ENCODE data around the gene SLCO4A1. TPM values are rescaled to one million over a fixed set of nuclear protein-coding genes. Genes with fewer than 3 reads are reported as not detected.

Gene SLCO4A1
- total and polyA plus RNA-seq, 2 experiments from 2014 or later = 25.8 to 99.0 TPM

GRCh38 chr20:62715201-62715600 is 72.9 kb downstream of the SLCO4A1 start:
- no peaks in the 10 kb centered on the region for H4K20me1 ChIP-seq (ENCODE audit: insufficient read depth, poor library complexity, severe bottlenecking)
- DNase-seq (ENCODE audit: low spot score) = no peak
- 91% methylated on average over 10 of the region's 10 CpGs for WGBS (ENCODE audit: low lambda C conversion rate, missing lambda C conversion rate)

GRCh38 chr20:62716198-62716940 is 74.1 kb downstream of the SLCO4A1 start:
- TF ChIP-seq EZH2 (IDR thresholded peaks at IDR 0.05; ENCODE audit: borderline replicate concordance) = no peak
- TF ChIP-seq CTCF (IDR thresholded peaks at IDR 0.05; ENCODE audit: poor library complexity) = no peak
- no peak for TF ChIP-seq EZH2phosphoT487 (IDR thresholded peaks at IDR 0.05; ENCODE audit: low read depth, severe bottlenecking, unreplicated experiment)
- no peaks in the 10 kb centered on the region for H3K27me3 ChIP-seq
- no peaks in the 10 kb centered on the region for H3K9me2 ChIP-seq (replicated peaks; ENCODE audit: insufficient read depth)
- WGBS (ENCODE audit: low lambda C conversion rate, missing lambda C conversion rate) = 75% methylated on average over 30 of the region's 30 CpGs
- no peak overlapping the region for H3K4me2 ChIP-seq
- no peak overlapping the region for H3K4me3 ChIP-seq
- H3K27ac ChIP-seq = no peak overlapping the region
- no peaks in the 10 kb centered on the region for H4K20me1 ChIP-seq (ENCODE audit: insufficient read depth, poor library complexity, severe bottlenecking)
- no peaks in the 10 kb centered on the region for H3K36me3 ChIP-seq (replicated peaks; ENCODE audit: insufficient read depth, low read depth)
- H3K9me3 ChIP-seq (ENCODE audit: low read depth) = peaks cover 11% of the 10 kb centered on the region
- no peaks in the 10 kb centered on the region for H3K79me2 ChIP-seq
- no peak for DNase-seq (ENCODE audit: low spot score)
- H3K4me1 ChIP-seq (ENCODE audit: insufficient read depth) = no peaks in the 10 kb centered on the region
- H2AFZ ChIP-seq = no peak overlapping the region

More at GRCh38 chr20:62715201-62715600, 72.9 kb downstream of the SLCO4A1 start:
- H3K9me2 ChIP-seq (replicated peaks; ENCODE audit: insufficient read depth) = no peaks in the 10 kb centered on the region
- peaks cover 11% of the 10 kb centered on the region for H3K27me3 ChIP-seq
- TF ChIP-seq EZH2 (IDR thresholded peaks at IDR 0.05; ENCODE audit: borderline replicate concordance) = no peak
- TF ChIP-seq EZH2phosphoT487 (IDR thresholded peaks at IDR 0.05; ENCODE audit: low read depth, severe bottlenecking, unreplicated experiment) = no peak
- no peak overlapping the region for H3K27ac ChIP-seq
- no peak overlapping the region for H2AFZ ChIP-seq
- H3K4me3 ChIP-seq = no peak overlapping the region
- H3K79me2 ChIP-seq = no peaks in the 10 kb centered on the region
- H3K36me3 ChIP-seq (replicated peaks; ENCODE audit: insufficient read depth, low read depth) = no peaks in the 10 kb centered on the region
- no peak overlapping the region for H3K4me2 ChIP-seq
- H3K9me3 ChIP-seq (ENCODE audit: low read depth) = peaks cover 2% of the 10 kb centered on the region
- no peaks in the 10 kb centered on the region for H3K4me1 ChIP-seq (ENCODE audit: insufficient read depth)

GRCh38 chr20:62716941-62717310 is 74.6 kb downstream of the SLCO4A1 start:
- no peak overlapping the region for H3K27ac ChIP-seq
- peaks cover 11% of the 10 kb centered on the region for H3K9me3 ChIP-seq (ENCODE audit: low read depth)
- no peak overlapping the region for H2AFZ ChIP-seq
- H3K4me3 ChIP-seq = no peak overlapping the region
- no peaks in the 10 kb centered on the region for H3K36me3 ChIP-seq (replicated peaks; ENCODE audit: insufficient read depth, low read depth)
- TF ChIP-seq EZH2 (IDR thresholded peaks at IDR 0.05; ENCODE audit: borderline replicate concordance) (no peak), CTCF (IDR thresholded peaks at IDR 0.05; ENCODE audit: poor library complexity) (no peak), EZH2phosphoT487 (IDR thresholded peaks at IDR 0.05; ENCODE audit: low read depth, severe bottlenecking, unreplicated experiment) (no peak)
- no peaks in the 10 kb centered on the region for H3K79me2 ChIP-seq
- H3K9me2 ChIP-seq (replicated peaks; ENCODE audit: insufficient read depth) = no peaks in the 10 kb centered on the region
- no peak for DNase-seq (ENCODE audit: low spot score)
- no peaks in the 10 kb centered on the region for H3K4me1 ChIP-seq (ENCODE audit: insufficient read depth)
- H4K20me1 ChIP-seq (ENCODE audit: insufficient read depth, poor library complexity, severe bottlenecking) = no peaks in the 10 kb centered on the region
- WGBS (ENCODE audit: low lambda C conversion rate, missing lambda C conversion rate) = 95% methylated on average over 11 of the region's 11 CpGs
- H3K27me3 ChIP-seq = no peaks in the 10 kb centered on the region
- no peak overlapping the region for H3K4me2 ChIP-seq

- Histone ChIP-seq H3K27ac (no peak overlapping the region), H2AFZ (no peak overlapping the region), H3K9me2 (replicated peaks; ENCODE audit: insufficient read depth) (no peaks in the 10 kb centered on the region), H3K36me3 (replicated peaks; ENCODE audit: insufficient read depth, low read depth) (no peaks in the 10 kb centered on the region), H3K27me3 (no peaks in the 10 kb centered on the region), H3K4me3 (no peak overlapping the region), H3K4me2 (no peak overlapping the region), H3K9me3 (ENCODE audit: low read depth) (peaks cover 11% of the 10 kb centered on the region), H4K20me1 (ENCODE audit: insufficient read depth, poor library complexity, severe bottlenecking) (no peaks in the 10 kb centered on the region), H3K79me2 (no peaks in the 10 kb centered on the region), H3K4me1 (ENCODE audit: insufficient read depth) (no peaks in the 10 kb centered on the region)
- no peak for DNase-seq (ENCODE audit: low spot score)
- TF ChIP-seq CTCF (IDR thresholded peaks at IDR 0.05; ENCODE audit: poor library complexity) = no peak
- no peak for TF ChIP-seq EZH2phosphoT487 (IDR thresholded peaks at IDR 0.05; ENCODE audit: low read depth, severe bottlenecking, unreplicated experiment)
- no peak for TF ChIP-seq EZH2 (IDR thresholded peaks at IDR 0.05; ENCODE audit: borderline replicate concordance)
- WGBS (ENCODE audit: low lambda C conversion rate, missing lambda C conversion rate) = 76% methylated on average over 18 of the region's 18 CpGs
These were observed 75.6 kb downstream of the SLCO4A1 start for GRCh38 chr20:62717933-62718332.
